Vagina (tissue), 2 donors: ENCODE results near the gene FHIP2A. TPM values are rescaled to one million over a fixed set of nuclear protein-coding genes. Genes with fewer than 3 reads are reported as not detected.

Source experiments
- DNase-seq, 2 donors: peaks; one replicate each; pipeline ENCODE4 v3.0.0-alpha.2; 2017; ENCODE audit errors: extremely low spot score in 2 of 2
- H3K27ac ChIP-seq: fragments of 200-600 bp; sonication (generic); one replicate; pipeline ENCODE4 v1.5.1; 2019
- H3K27me3 ChIP-seq: fragments of 200-600 bp; sonication (generic); one replicate; pipeline ENCODE4 v1.5.1; 2019
- H3K36me3 ChIP-seq, 2 donors: fragments of 200-600 bp; sonication (generic); one replicate each; pipeline ENCODE4 v1.5.1; 2017 to 2019
- H3K4me1 ChIP-seq: fragments of 200-600 bp; sonication (generic); one replicate; pipeline ENCODE4 v1.5.1; 2019
- H3K4me3 ChIP-seq, 2 donors: fragments of 200-600 bp; sonication (generic); 1 replicate in 1 of 2; 2 replicates in 1 of 2; pipeline ENCODE4 v1.5.1; 2016 to 2019
- H3K9me3 ChIP-seq: fragments of 200-600 bp; sonication (generic); one replicate; pipeline ENCODE4 v1.5.1; 2019
- CTCF ChIP-seq, 3 experiments: fragments of 450-650 bp in 2 of 3; fragments of 200-600 bp in 1 of 3; sonication (generic) in 1 of 3; IDR thresholded peaks; one replicate each; pipeline ENCODE4 v1.5.1; 2017 to 2019; ENCODE audit warnings: antibody characterized with exemption in 3 of 3, mild to moderate bottlenecking in 2 of 3, moderate library complexity in 2 of 3
- POLR2A ChIP-seq, 2 donors: fragments of 450-650 bp; IDR thresholded peaks; one replicate each; pipeline ENCODE4 v1.6.1; 2017; ENCODE audit warnings: antibody characterized with exemption in 2 of 2, mild to moderate bottlenecking in 2 of 2, moderate library complexity in 2 of 2
- POLR2AphosphoS5 ChIP-seq, 2 donors: sonication (generic); formaldehyde crosslinking; IDR thresholded peaks; one replicate each; pipeline ENCODE4 v1.9.0; 2017; ENCODE audit warnings: antibody characterized with exemption in 2 of 2, mild to moderate bottlenecking in 2 of 2, low read depth in 1 of 2; ENCODE audit not compliant: insufficient read depth in 1 of 2
- intact Hi-C: fragments of 100-400 bp; cut with DNase I; formaldehyde crosslinking; loops from one replicate; pipeline ENCODE4 v1.15.1; 2023
- total RNA-seq: library from RNA; depleted of rRNA; stranded (reverse); fragments of >200 nt; gene quantifications from one replicate; pipeline ENCODE4 v1.2.3, GENCODE V29; 2016

The FHIP2A gene
- total RNA-seq, 1 donor from 2014 or later = 36.1 TPM

DNA sequence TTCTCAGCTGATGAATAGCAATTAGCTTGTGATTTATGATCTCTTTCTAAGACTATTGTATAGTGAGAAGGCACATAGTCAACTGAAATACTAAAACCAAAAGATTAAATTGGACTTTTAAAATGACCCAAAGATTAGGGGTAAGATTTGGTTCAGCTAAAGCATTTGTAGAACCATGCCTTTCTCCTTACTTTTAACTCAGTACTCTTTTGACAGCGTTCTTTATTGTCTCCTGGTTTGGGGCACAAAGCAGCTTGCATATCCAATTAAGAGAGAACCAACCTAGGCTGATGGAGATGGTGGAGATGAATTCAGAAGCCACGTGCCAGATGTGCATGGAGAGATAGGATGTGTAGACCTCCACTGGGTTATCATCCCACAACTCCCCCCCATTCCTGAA lies 45.8 kb downstream of the FHIP2A start:
- Histone ChIP-seq H3K9me3 (no peaks in the 10 kb centered on the region), H3K36me3 (peaks cover 0 to 15% of the 10 kb centered on the region in 2 donors), H3K4me1 (no peaks in the 10 kb centered on the region), H3K27ac (no peak overlapping the region), H3K4me3 (no peak overlapping the region), H3K27me3 (no peaks in the 10 kb centered on the region)
- DNase-seq = no peak
- TF ChIP-seq POLR2A (IDR thresholded peaks at IDR 0.05) (no peak), POLR2AphosphoS5 (IDR thresholded peaks at IDR 0.05; ENCODE audit: insufficient read depth in 1 of 2, low read depth in 1 of 2) (no peak), CTCF (IDR thresholded peaks at IDR 0.05) (no peak)
- intact Hi-C loops = no loop called here

DNA sequence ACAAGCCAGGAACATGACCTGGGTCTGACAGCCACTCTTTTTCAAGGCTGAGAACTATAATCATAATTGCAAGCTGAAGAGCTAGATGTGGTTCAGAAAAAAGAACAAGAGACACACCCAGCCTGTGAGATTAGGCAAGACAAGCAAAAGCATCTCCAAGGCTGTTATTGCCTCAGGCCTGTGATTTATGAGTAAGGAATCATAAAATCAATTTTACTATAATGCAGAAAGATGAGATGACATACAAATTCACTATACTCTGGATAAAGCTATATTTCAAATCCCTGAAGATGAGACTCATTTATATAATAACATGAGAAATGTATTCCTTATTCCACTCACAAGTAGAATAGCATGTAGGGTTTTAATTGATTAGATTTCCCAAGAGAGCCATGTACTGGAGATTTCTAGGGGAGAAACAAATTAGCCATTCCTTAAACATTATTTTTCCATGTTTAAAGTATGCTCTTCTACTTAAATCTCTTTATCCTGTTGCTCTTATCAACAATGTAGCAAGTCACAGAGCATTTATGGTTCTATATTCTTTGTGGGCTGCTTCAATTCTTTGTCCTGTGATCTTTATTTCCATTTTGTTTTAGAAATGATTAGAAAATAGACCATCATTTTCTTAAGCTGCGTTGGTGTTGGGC lies 47.4 kb downstream of the FHIP2A start:
- H3K4me1 ChIP-seq = no peaks in the 10 kb centered on the region
- intact Hi-C loops = no loop called here
- no peak for DNase-seq
- H3K27ac ChIP-seq = no peak overlapping the region
- H3K4me3 ChIP-seq = no peak overlapping the region
- TF ChIP-seq CTCF (IDR thresholded peaks at IDR 0.05) = no peak
- no peaks in the 10 kb centered on the region for H3K9me3 ChIP-seq
- H3K36me3 ChIP-seq = peaks cover 0 to 10% of the 10 kb centered on the region in 2 donors
- no peaks in the 10 kb centered on the region for H3K27me3 ChIP-seq

GRCh38 chr10:114869520-114869892 lies 47.9 kb downstream of the FHIP2A start:
- H3K4me3 ChIP-seq = no peak overlapping the region
- H3K9me3 ChIP-seq = no peaks in the 10 kb centered on the region
- TF ChIP-seq CTCF (IDR thresholded peaks at IDR 0.05) = no peak
- TF ChIP-seq POLR2A (IDR thresholded peaks at IDR 0.05) = no peak
- TF ChIP-seq POLR2AphosphoS5 (IDR thresholded peaks at IDR 0.05; ENCODE audit: insufficient read depth in 1 of 2, low read depth in 1 of 2) = no peak
- H3K27ac ChIP-seq = no peak overlapping the region
- H3K4me1 ChIP-seq = no peaks in the 10 kb centered on the region
- DNase-seq = no peak
- peaks cover 0 to 8% of the 10 kb centered on the region in 2 donors for H3K36me3 ChIP-seq
- intact Hi-C loops = no loop called here
- no peaks in the 10 kb centered on the region for H3K27me3 ChIP-seq

GRCh38 chr10:114870486-114870885 lies 48.9 kb downstream of the FHIP2A start:
- Histone ChIP-seq H3K9me3 (no peaks in the 10 kb centered on the region), H3K4me1 (no peaks in the 10 kb centered on the region), H3K27ac (no peak overlapping the region), H3K36me3 (no peaks in the 10 kb centered on the region), H3K27me3 (no peaks in the 10 kb centered on the region), H3K4me3 (no peak overlapping the region)
- no peak for DNase-seq
- intact Hi-C loops = no loop called here
- no peak for TF ChIP-seq CTCF (IDR thresholded peaks at IDR 0.05)
- TF ChIP-seq POLR2AphosphoS5 (IDR thresholded peaks at IDR 0.05; ENCODE audit: insufficient read depth in 1 of 2, low read depth in 1 of 2) = no peak
- no peak for TF ChIP-seq POLR2A (IDR thresholded peaks at IDR 0.05)

- H3K4me3 ChIP-seq = no peak overlapping the region
- TF ChIP-seq CTCF (IDR thresholded peaks at IDR 0.05) (no peak), POLR2AphosphoS5 (IDR thresholded peaks at IDR 0.05; ENCODE audit: insufficient read depth in 1 of 2, low read depth in 1 of 2) (no peak), POLR2A (IDR thresholded peaks at IDR 0.05) (no peak)
- H3K27me3 ChIP-seq = no peaks in the 10 kb centered on the region
- DNase-seq = no peak
- H3K9me3 ChIP-seq = no peaks in the 10 kb centered on the region
- intact Hi-C loops = no loop called here
- H3K4me1 ChIP-seq = peaks cover 5% of the 10 kb centered on the region
- no peak overlapping the region for H3K27ac ChIP-seq
- no peaks in the 10 kb centered on the region for H3K36me3 ChIP-seq
Measured at GRCh38 chr10:114871379-114871778, 49.8 kb downstream of the FHIP2A start.

Other genes starting within 250 kb of the FHIP2A start
- gene ABLIM1, start 163.5 kb upstream of the FHIP2A start, total RNA-seq = 176 TPM
- gene TRUB1, start 116.4 kb downstream of the FHIP2A start, total RNA-seq = 30.2 TPM